Measurements from ENCODE around the gene PDE8B.

The PDE8B gene

DNA sequence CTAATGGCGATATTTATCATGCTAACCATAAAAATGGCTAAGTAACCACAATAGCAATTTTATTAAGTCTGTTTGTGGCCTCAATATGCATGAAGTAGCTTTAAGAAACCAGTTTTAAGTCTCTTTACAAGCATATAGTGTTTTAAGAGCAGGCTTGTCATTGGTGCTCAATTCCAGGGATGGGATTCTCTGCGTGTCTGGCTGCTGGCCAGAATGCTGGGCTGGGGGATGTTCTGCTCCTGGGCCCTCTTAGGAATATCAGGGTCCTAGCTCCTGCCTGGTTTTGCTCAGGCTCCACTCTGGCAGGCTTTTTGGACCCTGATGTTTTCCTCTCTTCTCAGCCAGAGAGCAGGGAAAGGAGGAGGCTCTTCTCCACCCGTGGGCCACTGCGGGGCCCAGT, 127.2 kb downstream of the PDE8B start:
- no peak for DNase-seq (ENCODE audit: low read depth)
- H3K4me3 ChIP-seq (ENCODE audit: low read length), result no peak overlapping the region
- TF ChIP-seq, protein P1, sequence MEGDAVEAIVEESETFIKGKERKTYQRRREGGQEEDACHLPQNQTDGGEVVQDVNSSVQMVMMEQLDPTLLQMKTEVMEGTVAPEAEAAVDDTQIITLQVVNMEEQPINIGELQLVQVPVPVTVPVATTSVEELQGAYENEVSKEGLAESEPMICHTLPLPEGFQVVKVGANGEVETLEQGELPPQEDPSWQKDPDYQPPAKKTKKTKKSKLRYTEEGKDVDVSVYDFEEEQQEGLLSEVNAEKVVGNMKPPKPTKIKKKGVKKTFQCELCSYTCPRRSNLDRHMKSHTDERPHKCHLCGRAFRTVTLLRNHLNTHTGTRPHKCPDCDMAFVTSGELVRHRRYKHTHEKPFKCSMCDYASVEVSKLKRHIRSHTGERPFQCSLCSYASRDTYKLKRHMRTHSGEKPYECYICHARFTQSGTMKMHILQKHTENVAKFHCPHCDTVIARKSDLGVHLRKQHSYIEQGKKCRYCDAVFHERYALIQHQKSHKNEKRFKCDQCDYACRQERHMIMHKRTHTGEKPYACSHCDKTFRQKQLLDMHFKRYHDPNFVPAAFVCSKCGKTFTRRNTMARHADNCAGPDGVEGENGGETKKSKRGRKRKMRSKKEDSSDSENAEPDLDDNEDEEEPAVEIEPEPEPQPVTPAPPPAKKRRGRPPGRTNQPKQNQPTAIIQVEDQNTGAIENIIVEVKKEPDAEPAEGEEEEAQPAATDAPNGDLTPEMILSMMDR (conservative IDR thresholded peaks at IDR 0.05; ENCODE audit: low read depth, low read length), result no peak

DNA sequence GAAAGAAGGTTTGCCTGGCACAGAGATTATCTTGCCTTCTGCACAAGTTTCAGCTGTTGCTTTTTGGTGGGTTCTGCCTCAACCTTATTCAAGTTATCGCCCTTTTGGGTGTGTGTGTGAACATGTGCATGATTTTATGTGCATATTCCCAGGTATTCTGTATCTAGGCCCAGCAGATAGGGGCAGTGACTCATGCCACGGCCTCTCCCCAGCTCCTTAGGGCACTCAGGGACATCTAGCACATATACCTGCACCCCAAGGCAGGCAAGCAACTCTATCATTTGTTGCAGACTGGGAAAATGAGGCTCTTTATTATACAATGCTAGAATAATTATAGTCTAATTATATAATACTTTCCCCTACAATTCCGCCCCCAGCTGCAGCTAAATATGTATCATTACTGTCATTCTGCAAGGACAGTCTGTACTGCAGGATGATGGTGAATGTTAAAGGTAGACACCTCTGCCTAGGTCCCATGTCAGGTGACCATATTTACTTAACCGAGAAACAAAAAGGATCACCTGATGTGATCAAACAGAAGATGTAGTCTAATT, 128.9 kb downstream of the PDE8B start:
- DNase-seq (ENCODE audit: low read depth), result no peak
- TF ChIP-seq, protein P1 (conservative IDR thresholded peaks at IDR 0.05; ENCODE audit: low read depth, low read length), result no peak
- no peak overlapping the region for H3K4me3 ChIP-seq (ENCODE audit: low read length)

DNA sequence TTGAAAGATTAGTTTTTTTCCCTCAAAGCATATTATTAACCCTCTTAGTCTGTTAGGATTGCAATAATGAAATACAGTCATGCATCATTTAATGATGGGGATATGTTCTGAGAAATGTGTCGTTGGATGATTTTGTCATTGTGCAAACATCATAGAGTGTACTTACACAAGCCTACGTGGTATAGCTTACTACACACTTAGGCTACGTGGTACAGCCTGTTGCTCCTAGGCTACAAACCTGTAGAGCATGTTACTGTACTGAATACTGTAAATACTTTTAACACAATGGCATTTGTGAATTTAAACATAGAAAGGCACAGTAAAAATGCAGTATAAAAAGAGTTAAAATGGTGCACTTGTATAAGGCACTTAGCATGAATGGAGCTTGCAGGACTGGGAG, 132.7 kb downstream of the PDE8B start:
- no peak overlapping the region for H3K4me3 ChIP-seq (ENCODE audit: low read length)
- DNase-seq (ENCODE audit: low read depth), result no peak
- TF ChIP-seq, protein P1 (conservative IDR thresholded peaks at IDR 0.05; ENCODE audit: low read depth, low read length), result no peak

DNA sequence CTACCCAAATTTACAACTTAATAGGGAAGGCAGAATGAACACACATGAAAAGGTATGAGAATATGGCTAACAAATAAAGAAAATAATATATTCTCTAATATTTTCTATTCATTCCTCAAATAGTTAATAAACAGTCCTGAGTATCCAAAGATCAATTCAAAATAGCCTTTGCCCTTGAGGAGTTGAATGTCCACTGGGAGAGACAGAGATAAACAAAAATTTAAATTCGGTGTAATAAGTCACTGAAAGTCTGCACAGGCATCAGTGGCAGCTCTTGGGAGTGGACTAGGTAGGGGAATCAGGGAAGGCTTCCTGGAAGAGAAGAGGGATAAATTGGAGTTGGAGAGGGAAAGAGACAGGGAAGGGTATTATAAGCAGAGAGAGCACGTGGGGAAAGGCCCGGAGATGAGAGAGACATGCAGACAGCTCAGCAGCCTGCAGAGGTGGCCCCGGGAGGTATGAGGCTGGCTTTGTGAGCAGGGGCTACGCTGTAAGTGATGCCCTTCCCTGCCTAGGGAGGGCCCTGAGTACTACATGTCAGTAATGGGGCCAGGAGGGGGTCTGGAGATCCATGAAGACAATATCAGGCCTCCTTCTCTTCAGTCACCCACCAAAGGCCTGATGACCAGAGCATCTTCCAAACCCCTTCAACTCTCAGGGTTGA, 137.1 kb downstream of the PDE8B start:
- no peak for DNase-seq (ENCODE audit: low read depth)
- TF ChIP-seq, protein P1 (conservative IDR thresholded peaks at IDR 0.05; ENCODE audit: low read depth, low read length), result no peak
- H3K4me3 ChIP-seq (ENCODE audit: low read length), result no peak overlapping the region

DNA sequence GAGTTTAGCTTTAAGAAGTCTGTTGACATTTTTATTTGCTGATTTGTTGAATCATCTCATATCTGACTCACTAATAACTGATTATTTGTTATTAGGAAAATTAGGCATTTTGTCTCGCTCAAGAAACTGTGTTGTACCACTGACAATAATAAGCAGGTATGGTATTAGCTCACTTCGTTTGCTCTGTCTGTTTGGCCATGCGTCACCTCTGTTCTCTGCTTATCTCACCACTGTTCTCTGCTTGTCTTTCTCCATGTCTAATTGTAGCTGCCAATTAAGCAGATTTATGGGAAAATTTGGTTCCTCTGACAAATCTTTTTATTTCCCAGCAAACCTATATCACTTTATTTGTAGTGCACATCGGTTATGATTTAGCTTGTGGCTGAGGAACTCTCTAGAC, 142.8 kb downstream of the PDE8B start:
- DNase-seq (ENCODE audit: low read depth), result no peak
- TF ChIP-seq, protein P1 (conservative IDR thresholded peaks at IDR 0.05; ENCODE audit: low read depth, low read length), result no peak
- no peak overlapping the region for H3K4me3 ChIP-seq (ENCODE audit: low read length)

DNA sequence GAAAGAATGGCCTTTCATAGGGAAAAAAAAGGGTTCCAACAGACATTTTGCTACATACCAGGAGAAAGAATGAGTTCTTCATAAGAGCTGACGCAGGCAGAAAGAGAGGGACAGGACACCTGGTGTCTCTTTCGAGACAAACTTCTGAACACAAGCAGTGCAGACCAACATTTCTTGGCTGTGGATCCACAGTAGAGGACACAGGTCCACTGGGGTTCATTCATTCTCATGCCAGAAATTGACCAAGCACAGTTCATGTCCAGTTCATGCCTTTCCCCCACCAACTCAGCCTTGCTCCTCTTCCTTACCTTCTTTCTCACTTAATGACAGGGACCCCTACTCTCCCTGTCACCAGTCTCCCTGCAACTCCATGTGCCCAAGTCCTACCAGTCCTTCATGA, 144.0 kb downstream of the PDE8B start:
- TF ChIP-seq, protein P1 (conservative IDR thresholded peaks at IDR 0.05; ENCODE audit: low read depth, low read length), result no peak
- H3K4me3 ChIP-seq (ENCODE audit: low read length), result no peak overlapping the region
- no peak for DNase-seq (ENCODE audit: low read depth)

DNA sequence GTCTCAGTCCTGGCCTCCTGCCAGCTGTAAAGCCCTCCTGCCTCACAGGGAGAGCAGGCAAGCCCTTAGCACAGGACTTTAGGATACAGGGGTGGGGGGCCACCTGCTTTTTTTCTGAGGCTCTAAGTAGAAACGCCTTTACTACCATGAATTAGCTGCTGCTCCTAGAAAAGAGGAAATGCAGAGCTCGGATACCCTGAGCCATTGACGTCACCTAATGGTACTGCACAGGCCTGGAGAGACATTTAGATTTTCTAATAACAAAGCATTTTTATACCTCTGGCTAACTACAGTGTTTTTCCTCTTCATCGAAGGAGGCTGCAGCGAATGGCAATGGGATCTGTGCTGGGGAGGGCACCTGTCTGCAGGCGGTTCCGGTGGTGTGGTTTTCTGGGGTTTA, 144.6 kb downstream of the PDE8B start:
- no peak overlapping the region for H3K4me3 ChIP-seq (ENCODE audit: low read length)
- TF ChIP-seq, protein P1 (conservative IDR thresholded peaks at IDR 0.05; ENCODE audit: low read depth, low read length), result no peak
- no peak for DNase-seq (ENCODE audit: low read depth)
